ENCODE data around the gene KCNF1. TPM values are rescaled to one million over a fixed set of nuclear protein-coding genes. Genes with fewer than 3 reads are reported as not detected.

Gene KCNF1
- total and polyA plus RNA-seq, 10 of the 15 experiments (the other 5 are each of a cell fraction or from before 2014, with no cell fraction given), result not detected

DNA sequence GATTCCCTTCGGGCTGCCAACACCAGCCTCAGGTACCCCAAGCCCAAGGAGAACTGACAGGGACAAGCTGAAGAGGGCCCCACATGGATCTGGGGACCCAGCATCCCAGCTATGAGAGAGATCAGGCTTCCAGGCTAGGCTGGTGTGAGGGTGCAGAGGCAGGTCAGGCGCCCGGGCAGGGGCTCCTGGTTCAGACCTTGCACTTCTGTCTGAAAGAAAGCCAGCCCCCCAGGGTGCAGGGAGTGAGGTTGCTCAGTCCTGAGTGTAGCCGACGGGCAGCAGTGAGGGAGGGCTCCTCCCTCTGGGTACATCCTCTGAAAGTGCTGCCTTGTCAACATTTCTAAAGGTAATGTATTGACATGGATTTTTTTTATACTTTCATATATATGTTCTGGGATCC is 33.1 kb downstream of the KCNF1 start:
- intact Hi-C loops (cut with micrococcal nuclease; ENCODE audit: unreplicated experiment) (no loop called here), in situ Hi-C loops (cut with MboI) (no loop called here)
- no peak overlapping the region for H3K9ac ChIP-seq (ENCODE audit: control insufficient read depth, insufficient read depth, low read length)
- FAIRE-seq (no peak), DNase-seq (ENCODE audit: low read depth, low spot score) (no peak), ATAC-seq (no peak)
- H3K9me3 ChIP-seq (replicated peaks; ENCODE audit: control insufficient read depth, insufficient read depth, low read length), result no peaks in the 10 kb centered on the region; the same call in 2 of the 3 replicates
- H2AFZ ChIP-seq (ENCODE audit: control insufficient read depth, low read depth, low read length), result no peak overlapping the region
- H3K4me2 ChIP-seq (ENCODE audit: control insufficient read depth, insufficient read depth), result no peak overlapping the region
- no peaks in the 10 kb centered on the region for H3K4me1 ChIP-seq (ENCODE audit: control insufficient read depth, insufficient read depth, low read length)
- no TSS peak for BruUV-seq (replicated peaks)
- H3K79me2 ChIP-seq (ENCODE audit: control insufficient read depth, insufficient read depth, low read length), result no peaks in the 10 kb centered on the region
- no peaks in the 10 kb centered on the region for H3K36me3 ChIP-seq (ENCODE audit: control insufficient read depth in 2 of 2, insufficient read depth in 2 of 2, low read length in 1 of 2)
- CTCF ChIA-PET, result interaction anchor here (0.6 kb wide), 1 partner anchor 977 kb away, joined by 3 read pairs; no protein-coding TSS in a partner anchor
- RAD21 ChIA-PET (ENCODE audit: unreplicated experiment), result no interaction called here
- WGBS (ENCODE audit: insufficient coverage, insufficient replicate concordance, low lambda C conversion rate, missing lambda C conversion rate), result 36% methylated on average over 5 of the region's 5 CpGs
- no peaks in the 10 kb centered on the region; a peak in 1 of 4 replicates for H3K27me3 ChIP-seq (replicated peaks in 1 of 2; ENCODE audit: control insufficient read depth in 2 of 2, insufficient read depth in 2 of 2, low read length in 1 of 2)
- POLR2A ChIA-PET, result no interaction called here
- no peak overlapping the region for H3K27ac ChIP-seq (ENCODE audit: control insufficient read depth, insufficient read depth)
- no peak overlapping the region for H3K4me3 ChIP-seq
- no peaks in the 10 kb centered on the region for H4K20me1 ChIP-seq (ENCODE audit: control insufficient read depth, insufficient read depth)
- SMC1A ChIA-PET (ENCODE audit: uncharacterized antibody, unreplicated experiment), result no interaction called here
- TF ChIP-seq TCF12 (IDR thresholded peaks at IDR 0.05; ENCODE audit: low read depth, low read length) (no peak), GABPA (IDR thresholded peaks at IDR 0.05; ENCODE audit: low read depth) (no peak), CBX5 (IDR thresholded peaks at IDR 0.05; ENCODE audit: low read depth) (no peak), TBL1XR1 (IDR thresholded peaks at IDR 0.05; ENCODE audit: low read depth, low read length) (no peak), EED (IDR thresholded peaks at IDR 0.05; ENCODE audit: low read depth) (no peak), RUNX3 (IDR thresholded peaks at IDR 0.05; ENCODE audit: low read length) (no peak), RAD21 (IDR thresholded peaks at IDR 0.05; ENCODE audit: insufficient read depth, low read depth, low read length) (no peak), EGR1 (IDR thresholded peaks at IDR 0.05; ENCODE audit: borderline replicate concordance in 1 of 2, low read depth in 2 of 2, low read length in 2 of 2) (no peak), SPI1 (IDR thresholded peaks at IDR 0.05; ENCODE audit: borderline replicate concordance, insufficient read depth, low read depth, low read length) (no peak), ZNF207 (IDR thresholded peaks at IDR 0.05; ENCODE audit: borderline replicate concordance) (no peak), STAT3 (IDR thresholded peaks at IDR 0.05; ENCODE audit: low read depth, low read length) (no peak), ZNF384 (IDR thresholded peaks at IDR 0.05; ENCODE audit: borderline replicate concordance, low read depth, low read length) (no peak), HDAC6 (IDR thresholded peaks at IDR 0.05; ENCODE audit: unreplicated experiment) (no peak), BHLHE40 (IDR thresholded peaks at IDR 0.05; ENCODE audit: borderline replicate concordance in 1 of 2, low read depth in 2 of 2, low read length in 1 of 2) (no peak)
- TF ChIP-seq, protein P1, sequence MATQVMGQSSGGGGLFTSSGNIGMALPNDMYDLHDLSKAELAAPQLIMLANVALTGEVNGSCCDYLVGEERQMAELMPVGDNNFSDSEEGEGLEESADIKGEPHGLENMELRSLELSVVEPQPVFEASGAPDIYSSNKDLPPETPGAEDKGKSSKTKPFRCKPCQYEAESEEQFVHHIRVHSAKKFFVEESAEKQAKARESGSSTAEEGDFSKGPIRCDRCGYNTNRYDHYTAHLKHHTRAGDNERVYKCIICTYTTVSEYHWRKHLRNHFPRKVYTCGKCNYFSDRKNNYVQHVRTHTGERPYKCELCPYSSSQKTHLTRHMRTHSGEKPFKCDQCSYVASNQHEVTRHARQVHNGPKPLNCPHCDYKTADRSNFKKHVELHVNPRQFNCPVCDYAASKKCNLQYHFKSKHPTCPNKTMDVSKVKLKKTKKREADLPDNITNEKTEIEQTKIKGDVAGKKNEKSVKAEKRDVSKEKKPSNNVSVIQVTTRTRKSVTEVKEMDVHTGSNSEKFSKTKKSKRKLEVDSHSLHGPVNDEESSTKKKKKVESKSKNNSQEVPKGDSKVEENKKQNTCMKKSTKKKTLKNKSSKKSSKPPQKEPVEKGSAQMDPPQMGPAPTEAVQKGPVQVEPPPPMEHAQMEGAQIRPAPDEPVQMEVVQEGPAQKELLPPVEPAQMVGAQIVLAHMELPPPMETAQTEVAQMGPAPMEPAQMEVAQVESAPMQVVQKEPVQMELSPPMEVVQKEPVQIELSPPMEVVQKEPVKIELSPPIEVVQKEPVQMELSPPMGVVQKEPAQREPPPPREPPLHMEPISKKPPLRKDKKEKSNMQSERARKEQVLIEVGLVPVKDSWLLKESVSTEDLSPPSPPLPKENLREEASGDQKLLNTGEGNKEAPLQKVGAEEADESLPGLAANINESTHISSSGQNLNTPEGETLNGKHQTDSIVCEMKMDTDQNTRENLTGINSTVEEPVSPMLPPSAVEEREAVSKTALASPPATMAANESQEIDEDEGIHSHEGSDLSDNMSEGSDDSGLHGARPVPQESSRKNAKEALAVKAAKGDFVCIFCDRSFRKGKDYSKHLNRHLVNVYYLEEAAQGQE (IDR thresholded peaks at IDR 0.05; ENCODE audit: low read depth, low read length), result no peak
- TF ChIP-seq, protein P2, sequence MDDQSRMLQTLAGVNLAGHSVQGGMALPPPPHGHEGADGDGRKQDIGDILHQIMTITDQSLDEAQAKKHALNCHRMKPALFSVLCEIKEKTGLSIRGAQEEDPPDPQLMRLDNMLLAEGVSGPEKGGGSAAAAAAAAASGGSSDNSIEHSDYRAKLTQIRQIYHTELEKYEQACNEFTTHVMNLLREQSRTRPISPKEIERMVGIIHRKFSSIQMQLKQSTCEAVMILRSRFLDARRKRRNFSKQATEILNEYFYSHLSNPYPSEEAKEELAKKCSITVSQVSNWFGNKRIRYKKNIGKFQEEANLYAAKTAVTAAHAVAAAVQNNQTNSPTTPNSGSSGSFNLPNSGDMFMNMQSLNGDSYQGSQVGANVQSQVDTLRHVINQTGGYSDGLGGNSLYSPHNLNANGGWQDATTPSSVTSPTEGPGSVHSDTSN (IDR thresholded peaks at IDR 0.05; ENCODE audit: insufficient replicate concordance, low read depth, low read length), result no peak
- TF ChIP-seq, protein P3, sequence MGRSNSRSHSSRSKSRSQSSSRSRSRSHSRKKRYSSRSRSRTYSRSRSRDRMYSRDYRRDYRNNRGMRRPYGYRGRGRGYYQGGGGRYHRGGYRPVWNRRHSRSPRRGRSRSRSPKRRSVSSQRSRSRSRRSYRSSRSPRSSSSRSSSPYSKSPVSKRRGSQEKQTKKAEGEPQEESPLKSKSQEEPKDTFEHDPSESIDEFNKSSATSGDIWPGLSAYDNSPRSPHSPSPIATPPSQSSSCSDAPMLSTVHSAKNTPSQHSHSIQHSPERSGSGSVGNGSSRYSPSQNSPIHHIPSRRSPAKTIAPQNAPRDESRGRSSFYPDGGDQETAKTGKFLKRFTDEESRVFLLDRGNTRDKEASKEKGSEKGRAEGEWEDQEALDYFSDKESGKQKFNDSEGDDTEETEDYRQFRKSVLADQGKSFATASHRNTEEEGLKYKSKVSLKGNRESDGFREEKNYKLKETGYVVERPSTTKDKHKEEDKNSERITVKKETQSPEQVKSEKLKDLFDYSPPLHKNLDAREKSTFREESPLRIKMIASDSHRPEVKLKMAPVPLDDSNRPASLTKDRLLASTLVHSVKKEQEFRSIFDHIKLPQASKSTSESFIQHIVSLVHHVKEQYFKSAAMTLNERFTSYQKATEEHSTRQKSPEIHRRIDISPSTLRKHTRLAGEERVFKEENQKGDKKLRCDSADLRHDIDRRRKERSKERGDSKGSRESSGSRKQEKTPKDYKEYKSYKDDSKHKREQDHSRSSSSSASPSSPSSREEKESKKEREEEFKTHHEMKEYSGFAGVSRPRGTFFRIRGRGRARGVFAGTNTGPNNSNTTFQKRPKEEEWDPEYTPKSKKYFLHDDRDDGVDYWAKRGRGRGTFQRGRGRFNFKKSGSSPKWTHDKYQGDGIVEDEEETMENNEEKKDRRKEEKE (IDR thresholded peaks at IDR 0.05), result no peak
